Measurements from ENCODE around the gene DNAH10. TPM values are rescaled to one million over a fixed set of nuclear protein-coding genes. Genes with fewer than 3 reads are reported as not detected.

The DNAH10 gene
- total RNA-seq, 1 experiment from 2014 or later: 0.17 TPM

DNA sequence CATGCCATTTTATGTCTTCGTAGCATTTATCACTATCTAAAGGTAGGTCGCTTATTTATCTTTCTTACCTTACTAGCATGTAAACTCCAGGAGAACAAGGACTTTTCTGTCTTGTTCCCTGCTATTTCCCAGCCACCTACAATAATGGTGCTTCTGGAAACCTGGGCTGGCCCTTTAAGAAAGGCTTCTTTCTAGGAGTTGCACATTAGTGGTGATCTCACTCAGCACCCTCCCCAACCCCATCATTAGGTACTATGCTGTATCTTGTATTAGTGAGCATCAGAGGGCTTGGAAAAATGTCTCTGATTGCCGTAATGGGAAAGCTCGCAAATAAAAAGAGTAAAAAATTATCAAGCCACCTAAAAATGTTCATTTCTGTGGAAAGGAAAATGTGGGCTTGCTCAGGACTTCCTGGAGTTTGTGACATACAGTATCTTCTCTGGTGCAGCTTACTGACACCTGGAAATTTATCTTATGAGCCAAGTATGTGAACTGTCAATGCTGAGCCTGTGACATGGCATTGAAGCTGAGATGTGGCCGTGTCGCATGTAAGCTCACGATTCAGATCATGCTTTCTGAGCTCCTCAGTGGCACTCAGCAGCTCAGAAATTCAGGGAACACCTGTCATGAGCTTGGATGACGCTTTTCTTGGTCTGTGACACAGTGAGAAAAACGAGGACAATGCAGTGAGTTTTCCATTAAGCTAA lies 198.1 kb downstream of the DNAH10 start:
- Histone ChIP-seq H3K4ac (ENCODE audit: low read depth, low read length) (no peak overlapping the region), H3K14ac (ENCODE audit: insufficient read depth, low read length) (no peak overlapping the region), H4K8ac (replicated peaks; ENCODE audit: insufficient read length, low read depth, low read length) (no peak overlapping the region), H2AFZ (ENCODE audit: low read length) (no peak overlapping the region), H2BK120ac (ENCODE audit: low read depth, low read length, poor library complexity, severe bottlenecking) (no peak overlapping the region), H2BK20ac (ENCODE audit: low read depth, low read length, poor library complexity, severe bottlenecking) (no peak overlapping the region), H3K4me1 (ENCODE audit: insufficient read depth, low read length) (no peaks in the 10 kb centered on the region), H3K9ac (ENCODE audit: extremely low read depth, insufficient read length, low read length) (no peak overlapping the region), H4K91ac (ENCODE audit: insufficient read length, low read depth, low read length) (no peak overlapping the region), H3K56ac (ENCODE audit: insufficient read length, low read depth, low read length) (no peak overlapping the region), H2BK12ac (ENCODE audit: insufficient read length, low read depth, low read length) (no peak overlapping the region), H3K27ac (ENCODE audit: insufficient read length, low read depth, low read length) (no peak overlapping the region), H2BK15ac (ENCODE audit: low read depth, low read length) (no peak overlapping the region), H3K79me1 (ENCODE audit: insufficient read depth, low read depth, low read length, poor library complexity, severe bottlenecking) (no peaks in the 10 kb centered on the region), H2BK5ac (ENCODE audit: insufficient read length, low read length) (no peak overlapping the region), H4K20me1 (ENCODE audit: control insufficient read depth, insufficient read depth, insufficient read length) (no peaks in the 10 kb centered on the region), H3K18ac (ENCODE audit: insufficient read length, low read depth, low read length) (no peak overlapping the region), H3K9me3 (ENCODE audit: control insufficient read depth, low read depth, low read length) (no peaks in the 10 kb centered on the region), H4K5ac (ENCODE audit: insufficient read length, low read depth, low read length) (no peak overlapping the region), H3K4me2 (ENCODE audit: insufficient read depth, insufficient read length, low read length) (no peak overlapping the region), H3K27me3 (ENCODE audit: insufficient read depth, low read length) (peaks cover 36% of the 10 kb centered on the region), H2AK5ac (ENCODE audit: insufficient read length, low read length) (no peak overlapping the region), H3K79me2 (ENCODE audit: insufficient read depth, low read length) (no peaks in the 10 kb centered on the region), H3K23ac (ENCODE audit: insufficient read length, low read depth, low read length) (no peak overlapping the region), H3K23me2 (ENCODE audit: insufficient read length, low read depth, low read length, poor library complexity, severe bottlenecking) (no peaks in the 10 kb centered on the region), H3T11ph (ENCODE audit: low read length) (no peak overlapping the region)
- no peak overlapping the region for H3K4me3 Mint-ChIP-seq
- no peaks in the 10 kb centered on the region for H3K9me3 Mint-ChIP-seq
- no peak for DNase-seq
- no peaks in the 10 kb centered on the region for H3K4me1 Mint-ChIP-seq
- WGBS (ENCODE audit: extremely low coverage, insufficient read length, low lambda C conversion rate): no CpG with 5 or more reads among the region's 9 CpGs
- H3K27ac Mint-ChIP-seq: no peak overlapping the region
- H3K36me3 Mint-ChIP-seq (ENCODE audit: insufficient read depth in 1 of 3, low read depth in 3 of 3): no peaks in the 10 kb centered on the region
- TF ChIP-seq CTCF (conservative IDR thresholded peaks at IDR 0.05): no peak
- peaks cover 100% of the 10 kb centered on the region for H3K27me3 Mint-ChIP-seq (ENCODE audit: low read depth)

All from H9 (cell line).